GM18951 (cell line): Measurements from ENCODE around the gene ATOSB.
"Not testable (repeated sequence)": the region's sequence is repeated elsewhere in the genome, so short reads cannot be mapped to it uniquely, and the experiment has no call there.

Source experiments
- POLR2A ChIP-seq: IDR thresholded peaks from 4 replicates; pipeline ENCODE4 v1.6.1; 2011; ENCODE audit warnings: mild to moderate bottlenecking; ENCODE audit not compliant: insufficient read length, insufficient read depth; ENCODE audit errors: extremely low read depth
- in situ Hi-C: fragments of 300-500 bp; cut with MboI; formaldehyde crosslinking; loops from one replicate; pipeline ENCODE4 v1.12.0; 2022; ENCODE audit warnings: low sequenced_read_pairs, mixed read lengths, inconsistent platforms; ENCODE audit not compliant: unreplicated experiment

Gene ATOSB, protein sequence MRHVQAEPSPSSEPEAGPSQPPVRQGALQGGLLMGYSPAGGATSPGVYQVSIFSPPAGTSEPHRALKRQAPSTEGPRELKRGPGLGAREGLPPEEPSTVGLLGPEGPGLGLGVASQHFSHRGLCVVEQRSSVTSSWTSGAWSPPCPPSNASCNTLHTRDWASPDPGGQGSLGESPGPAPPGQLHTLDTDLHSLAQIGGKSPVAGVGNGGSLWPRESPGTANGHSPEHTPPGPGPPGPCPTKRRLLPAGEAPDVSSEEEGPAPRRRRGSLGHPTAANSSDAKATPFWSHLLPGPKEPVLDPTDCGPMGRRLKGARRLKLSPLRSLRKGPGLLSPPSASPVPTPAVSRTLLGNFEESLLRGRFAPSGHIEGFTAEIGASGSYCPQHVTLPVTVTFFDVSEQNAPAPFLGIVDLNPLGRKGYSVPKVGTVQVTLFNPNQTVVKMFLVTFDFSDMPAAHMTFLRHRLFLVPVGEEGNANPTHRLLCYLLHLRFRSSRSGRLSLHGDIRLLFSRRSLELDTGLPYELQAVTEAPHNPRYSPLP

GRCh38 chr9:35115680-35116538 is at the start of gene ATOSB:
TSS of gene ATOSB (minus strand) at chr9:35115862. CDS start at chr9:35108274, 7,588 bp downstream.
- TF ChIP-seq POLR2A = peak; percentile 51
- in situ Hi-C loops = loop anchor here (5.0 kb wide), 1 partner anchor 361 kb away; no protein-coding TSS in a partner anchor

GRCh38 chr9:35164711-35165110 is 49.0 kb upstream of the ATOSB start:
- in situ Hi-C loops = no loop called here
- TF ChIP-seq POLR2A = no peak

DNA sequence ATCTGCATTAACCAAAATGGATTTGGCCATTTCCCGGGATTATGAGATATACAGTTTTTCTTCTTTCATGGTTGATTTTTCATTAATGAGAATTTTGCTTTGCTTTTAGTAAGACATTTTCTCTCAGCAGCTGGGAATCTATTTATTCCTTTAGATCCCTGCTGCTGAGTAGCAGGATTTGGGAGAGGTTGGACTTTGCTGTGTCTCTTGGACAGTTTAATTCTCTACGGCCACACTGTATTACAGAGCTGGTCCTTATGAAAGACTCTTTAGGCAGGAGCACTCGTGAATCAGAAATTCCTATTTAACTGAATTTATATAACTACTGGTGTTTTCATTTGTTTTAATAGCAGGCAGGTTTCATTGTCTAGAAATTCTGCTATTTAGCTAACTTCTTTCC is 47.8 kb upstream of the ATOSB start:
- TF ChIP-seq POLR2A = no peak
- in situ Hi-C loops = no loop called here

GRCh38 chr9:35162605-35163315 is 47.1 kb upstream of the ATOSB start:
- in situ Hi-C loops = no loop called here
- no peak for TF ChIP-seq POLR2A

GRCh38 chr9:35161713-35162604 is 46.3 kb upstream of the ATOSB start, which contains the start of gene UNC13B:
TSS of gene UNC13B (plus strand) at chr9:35162009. CDS start at chr9:35162284, 275 bp downstream.
- in situ Hi-C loops = no loop called here
- peak; percentile 58 for TF ChIP-seq POLR2A

GRCh38 chr9:35158501-35159280 is 43.0 kb upstream of the ATOSB start:
- TF ChIP-seq POLR2A = no peak
- in situ Hi-C loops = no loop called here

GRCh38 chr9:35157836-35158235 is 42.2 kb upstream of the ATOSB start:
- in situ Hi-C loops = not testable (repeated sequence)

GRCh38 chr9:35156781-35157180 is 41.1 kb upstream of the ATOSB start:
- TF ChIP-seq POLR2A = no peak
- in situ Hi-C loops = no loop called here

DNA sequence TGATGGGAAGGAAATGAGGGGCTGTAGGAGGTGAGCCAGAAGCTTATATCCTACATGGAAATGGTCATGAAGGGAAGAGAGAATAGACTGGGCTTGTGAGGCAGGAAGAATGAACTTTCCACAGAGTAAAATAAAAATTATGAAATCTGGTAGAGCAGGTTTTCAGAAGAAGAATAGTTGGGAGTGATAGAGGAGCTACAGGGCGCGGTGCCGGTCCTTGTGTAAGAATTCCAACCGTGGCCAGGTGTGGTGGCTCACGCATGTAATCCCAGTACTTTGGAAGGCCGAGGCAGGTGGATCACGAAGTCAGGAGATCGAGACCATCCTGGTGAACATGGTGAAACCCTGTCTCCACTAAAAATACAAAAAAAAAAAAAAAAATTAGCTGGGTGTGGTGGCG is 37.3 kb upstream of the ATOSB start:
- in situ Hi-C loops = no loop called here
- no peak for TF ChIP-seq POLR2A

DNA sequence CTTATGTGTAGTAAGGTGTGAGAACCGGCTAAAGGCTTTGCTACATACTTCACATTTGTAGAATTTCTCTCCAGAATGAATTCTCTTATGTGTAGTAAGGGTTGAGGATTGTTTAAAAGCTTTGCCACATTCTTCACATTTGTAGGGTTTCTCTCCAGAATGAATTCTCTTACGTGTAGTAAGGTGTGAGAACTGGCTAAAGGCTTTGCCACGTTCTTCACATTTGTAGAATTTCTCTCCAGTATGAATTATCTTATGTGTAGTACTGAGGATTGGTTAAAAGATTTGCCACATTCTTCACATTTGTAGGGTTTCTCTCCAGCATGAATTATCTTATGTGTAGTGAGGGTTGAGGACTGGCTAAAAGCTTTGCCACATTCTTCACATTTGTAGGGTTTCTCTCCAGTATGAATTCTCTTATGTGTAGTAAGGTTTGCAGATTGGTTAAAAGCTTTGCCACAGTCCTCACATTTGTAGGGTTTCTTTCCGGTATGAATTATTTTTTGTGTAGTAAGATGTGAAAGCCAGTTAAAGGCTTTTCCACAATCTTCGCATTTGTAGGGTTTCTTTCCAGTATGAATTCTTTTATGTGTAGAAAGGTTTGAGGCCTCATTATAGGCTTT is 32.4 kb upstream of the ATOSB start:
- in situ Hi-C loops = not testable (repeated sequence)

- TF ChIP-seq POLR2A = no peak
- in situ Hi-C loops = no loop called here
These were observed 26.4 kb upstream of the ATOSB start for GRCh38 chr9:35142037-35142436.
